Activated naive CD4-positive, alpha-beta T cell treated with anti-CD3 and anti-CD28 coated beads for 36 hours (primary cell): ENCODE results near the gene MFF. TPM values are rescaled to one million over a fixed set of nuclear protein-coding genes. Genes with fewer than 3 reads are reported as not detected.

Source experiments
- CTCF ChIA-PET: fragments of 350-600 bp; sonication (Branson Sonifier 250); formaldehyde crosslinking; loops from one replicate; lab custom pipeline; 2021; ENCODE audit warnings: antibody characterized with exemption; lab: Charles Lee
- DNase-seq: peaks from one replicate; pipeline ENCODE4 v3.0.0-alpha.2; 2020
- H3K27ac Mint-ChIP-seq: one replicate; pipeline ENCODE4 v1.8.0; 2021; ENCODE audit warnings: mild to moderate bottlenecking, mixed read lengths
- H3K27me3 Mint-ChIP-seq: one replicate; pipeline ENCODE4 v1.8.0; 2021; ENCODE audit warnings: low read depth, mixed read lengths
- H3K36me3 Mint-ChIP-seq: one replicate; pipeline ENCODE4 v1.8.0; 2021; ENCODE audit warnings: low read depth, mixed read lengths
- H3K4me1 Mint-ChIP-seq: one replicate; pipeline ENCODE4 v1.8.0; 2021; ENCODE audit warnings: low read depth, mixed read lengths
- H3K4me3 Mint-ChIP-seq: one replicate; pipeline ENCODE4 v1.8.0; 2021; ENCODE audit warnings: mild to moderate bottlenecking, moderate library complexity, mixed read lengths
- H3K9me3 Mint-ChIP-seq: one replicate; pipeline ENCODE4 v1.8.0; 2021; ENCODE audit warnings: mixed read lengths
- intact Hi-C: fragments of 100-400 bp; cut with micrococcal nuclease; formaldehyde crosslinking; loops from one replicate; pipeline ENCODE4 v1.15.1; 2023
- total RNA-seq, 2 experiments: library from RNA; stranded (reverse); gene quantifications; one replicate each; pipeline ENCODE4 v1.2.3, GENCODE V29; 2021

Gene MFF
- total RNA-seq, 2 experiments from 2014 or later = 82.1 to 82.2 TPM

GRCh38 chr2:227402321-227402720 is 77.3 kb downstream of the MFF start:
- no peak overlapping the region for H3K27ac Mint-ChIP-seq
- H3K36me3 Mint-ChIP-seq = no peaks in the 10 kb centered on the region
- intact Hi-C loops = no loop called here
- no peaks in the 10 kb centered on the region for H3K27me3 Mint-ChIP-seq
- H3K4me1 Mint-ChIP-seq = peaks cover 47% of the 10 kb centered on the region
- CTCF ChIA-PET = interaction anchor here (0.9 to 1.8 kb wide), 5 partner anchors 71 to 363 kb away, joined by 3 to 6 read pairs (median 3); partner anchors contain the start of gene MFF
- H3K4me3 Mint-ChIP-seq = no peak overlapping the region
- H3K9me3 Mint-ChIP-seq = no peaks in the 10 kb centered on the region
- DNase-seq = no peak

DNA sequence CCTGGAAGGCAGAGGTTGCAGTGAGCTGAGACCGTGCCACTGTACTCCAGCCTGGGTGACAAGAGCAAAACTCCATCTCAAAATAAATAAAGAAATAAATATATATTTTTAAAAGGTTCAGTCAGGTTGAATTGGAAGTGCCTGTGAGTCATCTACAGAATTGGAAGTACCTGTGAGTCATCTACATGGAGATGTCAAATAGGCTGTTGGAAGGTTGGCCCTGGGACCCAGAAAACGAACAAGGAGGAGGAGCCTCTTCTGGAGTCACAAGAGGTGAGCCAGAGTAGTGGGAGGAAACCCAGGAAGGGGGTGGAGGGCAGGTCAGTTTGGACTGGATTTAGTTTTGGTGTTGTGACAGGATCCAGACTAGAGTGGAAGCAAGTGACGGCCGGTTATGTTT is 77.9 kb downstream of the MFF start:
- DNase-seq = peak; percentile 51
- no peak overlapping the region for H3K4me3 Mint-ChIP-seq
- intact Hi-C loops = no loop called here
- H3K9me3 Mint-ChIP-seq = no peaks in the 10 kb centered on the region
- peaks cover 48% of the 10 kb centered on the region for H3K4me1 Mint-ChIP-seq
- no peaks in the 10 kb centered on the region for H3K36me3 Mint-ChIP-seq
- H3K27ac Mint-ChIP-seq = no peak overlapping the region
- CTCF ChIA-PET = interaction anchor here (1.0 to 1.3 kb wide), 2 partner anchors 76 to 78 kb away, joined by 3 read pairs; partner anchors contain the start of gene MFF
- no peaks in the 10 kb centered on the region for H3K27me3 Mint-ChIP-seq

GRCh38 chr2:227404585-227405271 is 79.7 kb downstream of the MFF start:
- Mint-ChIP-seq H3K4me1 (peaks cover 57% of the 10 kb centered on the region), H3K9me3 (no peaks in the 10 kb centered on the region), H3K4me3 (no peak overlapping the region), H3K36me3 (no peaks in the 10 kb centered on the region), H3K27ac (no peak overlapping the region), H3K27me3 (no peaks in the 10 kb centered on the region)
- CTCF ChIA-PET = interaction anchor here (0.7 to 9.2 kb wide), 8 partner anchors 19 to 362 kb away, joined by 3 to 95 read pairs (median 10); no protein-coding TSS in a partner anchor
- no peak for DNase-seq
- intact Hi-C loops = loop anchor here (5.0 kb wide), 1 partner anchor 458 kb away; no protein-coding TSS in a partner anchor

GRCh38 chr2:227406177-227407031 is 81.4 kb downstream of the MFF start:
- Mint-ChIP-seq H3K27me3 (no peaks in the 10 kb centered on the region), H3K36me3 (no peaks in the 10 kb centered on the region), H3K27ac (peak overlapping the region; percentile 43), H3K4me3 (no peak overlapping the region), H3K9me3 (no peaks in the 10 kb centered on the region), H3K4me1 (peaks cover 71% of the 10 kb centered on the region)
- peak; percentile 53 for DNase-seq
- CTCF ChIA-PET = interaction anchor here (0.7 to 9.2 kb wide), 41 partner anchors 11 to 506 kb away, joined by 3 to 95 read pairs (median 4); partner anchors contain the start of gene AGFG1
- intact Hi-C loops = loop anchor here (1.0 to 5.0 kb wide), 6 partner anchors 32 to 456 kb away; partner anchors contain the start of gene AGFG1

Other genes with a start within 250 kb of the MFF start
- not detected for gene COL4A4, start 161.0 kb upstream of the MFF start, total RNA-seq
- gene COL4A3, start 160.6 kb upstream of the MFF start, total RNA-seq = not detected
- not detected for gene TM4SF20, start 54.1 kb downstream of the MFF start, total RNA-seq
- gene SCYGR1, start 62.7 kb downstream of the MFF start, total RNA-seq = not detected
- gene AGFG1, start 146.9 kb downstream of the MFF start, total RNA-seq = 100 to 1,000 TPM; 153 to 157 TPM